Mucosa of descending colon (tissue), 3 donors: ENCODE results near the gene ZCCHC8. TPM values are rescaled to one million over a fixed set of nuclear protein-coding genes. Genes with fewer than 3 reads are reported as not detected.

Experiments
- ATAC-seq: fragments of 200-7000 bp; cut with Tn5 transposase; one replicate; pipeline ENCODE4 v1.9.1; 2020; ENCODE audit warnings: mild to moderate bottlenecking, moderate library complexity
- DNase-seq, 3 donors: peaks; one replicate each; pipeline ENCODE4 v3.0.0-alpha.2; 2020
- H3K36me3 ChIP-seq: fragments of 200-600 bp; one replicate; pipeline ENCODE4 v1.8.0; 2021; ENCODE audit warnings: low read depth, mild to moderate bottlenecking
- H3K4me1 ChIP-seq: fragments of 200-600 bp; one replicate; pipeline ENCODE4 v1.8.0; 2021; ENCODE audit warnings: low read depth, mild to moderate bottlenecking
- H3K4me3 ChIP-seq: fragments of 200-600 bp; one replicate; pipeline ENCODE4 v1.8.0; 2021; ENCODE audit warnings: mild to moderate bottlenecking
- H3K9me3 ChIP-seq: fragments of 200-600 bp; one replicate; pipeline ENCODE4 v1.8.0; 2021; ENCODE audit warnings: mild to moderate bottlenecking
- CTCF ChIP-seq: fragments of 200-600 bp; IDR thresholded peaks from one replicate; pipeline ENCODE4 v1.8.0; 2022; ENCODE audit warnings: antibody characterized with exemption, mild to moderate bottlenecking
- intact Hi-C, 2 donors: fragments of 100-400 bp; cut with DNase I in 1 of 2; cut with micrococcal nuclease in 1 of 2; formaldehyde crosslinking; loops; one replicate each; pipeline versions ENCODE4 v1.11.0 to v1.11.1; 2022; cut with DNase I, micrococcal nuclease
- total RNA-seq, 3 donors: library from RNA; stranded (reverse); fragmentation: NEBNext Ultra II Directional in 2 of 3; extraction: Animal tissue kit (Norgen Biotek cat#: 25700) in 2 of 3; gene quantifications; one replicate each; pipeline versions ENCODE4 v1.2.1 to v1.2.4, GENCODE V29; 2021 to 2023
- donor health status: DM: no; HTN: no; CAD: no; lungs with moderate emphysema.
- donor health status: DM: no; HTN: no; CAD: no.
- donor health status: DM: no; HTN: yes; CAD: no.

Gene ZCCHC8
- total RNA-seq, 3 donors from 2014 or later: 19.8 to 24.8 (median 23.1) TPM

GRCh38 chr12:122460641-122461040 is 40.1 kb downstream of the ZCCHC8 start:
- no peak for ATAC-seq
- H3K4me1 ChIP-seq: no peaks in the 10 kb centered on the region
- no peak overlapping the region for H3K4me3 ChIP-seq
- no peak for DNase-seq
- H3K9me3 ChIP-seq: no peaks in the 10 kb centered on the region
- TF ChIP-seq CTCF: no peak
- intact Hi-C loops: no loop called here
- no peaks in the 10 kb centered on the region for H3K36me3 ChIP-seq

- TF ChIP-seq CTCF: no peak
- ATAC-seq (no peak), DNase-seq (no peak)
- Histone ChIP-seq H3K4me1 (no peaks in the 10 kb centered on the region), H3K36me3 (no peaks in the 10 kb centered on the region), H3K9me3 (no peaks in the 10 kb centered on the region), H3K4me3 (no peak overlapping the region)
- intact Hi-C loops: no loop called here
Measured at GRCh38 chr12:122460061-122460460, 40.7 kb downstream of the ZCCHC8 start.

- ATAC-seq (no peak), DNase-seq (no peak)
- no peak for TF ChIP-seq CTCF
- intact Hi-C loops: no loop called here
- Histone ChIP-seq H3K9me3 (no peaks in the 10 kb centered on the region), H3K4me1 (no peaks in the 10 kb centered on the region), H3K36me3 (no peaks in the 10 kb centered on the region), H3K4me3 (no peak overlapping the region)
Measured at GRCh38 chr12:122459211-122459610, 41.5 kb downstream of the ZCCHC8 start.

GRCh38 chr12:122458105-122459035 is 42.4 kb downstream of the ZCCHC8 start:
- Histone ChIP-seq H3K4me1 (peaks cover 4% of the 10 kb centered on the region), H3K4me3 (no peak overlapping the region), H3K9me3 (no peaks in the 10 kb centered on the region), H3K36me3 (no peaks in the 10 kb centered on the region)
- no peak for TF ChIP-seq CTCF
- DNase-seq (no peak), ATAC-seq (no peak)
- intact Hi-C loops: no loop called here

GRCh38 chr12:122457627-122458026 is 43.1 kb downstream of the ZCCHC8 start:
- intact Hi-C loops: no loop called here
- Histone ChIP-seq H3K4me1 (peaks cover 7% of the 10 kb centered on the region), H3K36me3 (no peaks in the 10 kb centered on the region), H3K9me3 (no peaks in the 10 kb centered on the region), H3K4me3 (no peak overlapping the region)
- no peak for TF ChIP-seq CTCF
- ATAC-seq: no peak
- DNase-seq: no peak
